Neural progenitor cell (in vitro differentiated cells): ENCODE results near the gene MAGI3.

ENCODE experiments used
- EZH2phosphoT487 ChIP-seq: fragments of 200-600 bp; sonication (generic); IDR thresholded peaks from 2 replicates; pipeline ENCODE4 v1.6.1; 2017; ENCODE audit warnings: antibody characterized with exemption
- TF ChIP-seq, protein P1 (sequence below): fragments of 200-600 bp; sonication (generic); IDR thresholded peaks from 2 replicates; pipeline ENCODE4 v1.5.1; 2017; ENCODE audit warnings: antibody characterized with exemption, mild to moderate bottlenecking

DNA sequence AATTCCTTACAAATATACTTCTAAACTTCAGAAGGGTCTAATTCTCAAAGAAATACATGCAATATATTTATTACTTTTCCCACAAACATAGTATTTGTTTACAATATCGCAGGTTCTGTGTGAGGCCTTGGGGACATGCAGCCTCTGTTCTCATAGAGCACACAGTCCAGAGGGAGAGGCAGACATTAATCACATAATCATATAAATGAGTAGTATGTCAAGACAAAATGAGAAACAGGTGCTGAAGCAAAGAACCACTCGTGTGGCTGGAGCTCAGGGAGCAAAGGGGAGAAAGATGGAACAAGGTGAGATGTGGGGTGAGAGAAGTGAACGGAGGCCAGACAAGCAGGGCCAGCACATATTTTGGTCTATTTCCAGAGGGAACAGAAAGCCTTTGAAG lies 26.4 kb upstream of the MAGI3 start:
- TF ChIP-seq, protein P1, sequence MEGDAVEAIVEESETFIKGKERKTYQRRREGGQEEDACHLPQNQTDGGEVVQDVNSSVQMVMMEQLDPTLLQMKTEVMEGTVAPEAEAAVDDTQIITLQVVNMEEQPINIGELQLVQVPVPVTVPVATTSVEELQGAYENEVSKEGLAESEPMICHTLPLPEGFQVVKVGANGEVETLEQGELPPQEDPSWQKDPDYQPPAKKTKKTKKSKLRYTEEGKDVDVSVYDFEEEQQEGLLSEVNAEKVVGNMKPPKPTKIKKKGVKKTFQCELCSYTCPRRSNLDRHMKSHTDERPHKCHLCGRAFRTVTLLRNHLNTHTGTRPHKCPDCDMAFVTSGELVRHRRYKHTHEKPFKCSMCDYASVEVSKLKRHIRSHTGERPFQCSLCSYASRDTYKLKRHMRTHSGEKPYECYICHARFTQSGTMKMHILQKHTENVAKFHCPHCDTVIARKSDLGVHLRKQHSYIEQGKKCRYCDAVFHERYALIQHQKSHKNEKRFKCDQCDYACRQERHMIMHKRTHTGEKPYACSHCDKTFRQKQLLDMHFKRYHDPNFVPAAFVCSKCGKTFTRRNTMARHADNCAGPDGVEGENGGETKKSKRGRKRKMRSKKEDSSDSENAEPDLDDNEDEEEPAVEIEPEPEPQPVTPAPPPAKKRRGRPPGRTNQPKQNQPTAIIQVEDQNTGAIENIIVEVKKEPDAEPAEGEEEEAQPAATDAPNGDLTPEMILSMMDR = no peak
- no peak for TF ChIP-seq EZH2phosphoT487
